HG02678 (cell line): Measurements from ENCODE around the gene COL15A1.
A peak's percentile ranks its signal among the peaks of the same experiment; 100 is the strongest.

Experiments used
- ATAC-seq: cut with Tn5 transposase; IDR thresholded peaks from one replicate; pipeline ENCODE4 v1.9.1; 2021; ENCODE audit warnings: mild to moderate bottlenecking, moderate library complexity; ENCODE audit not compliant: unreplicated experiment

COL15A1 gene

GRCh38 chr9:98992107-98992884 is 48.6 kb downstream of the COL15A1 start:
- no peak for ATAC-seq

GRCh38 chr9:98992885-98993569 is 49.3 kb downstream of the COL15A1 start:
- peak; percentile 24 for ATAC-seq

GRCh38 chr9:98993570-98993945 is 49.9 kb downstream of the COL15A1 start:
- ATAC-seq, result peak; percentile 78

GRCh38 chr9:98994172-98995058 is 50.7 kb downstream of the COL15A1 start:
- ATAC-seq, result no peak

- no peak for ATAC-seq
Observed at GRCh38 chr9:98995059-98995671, 51.5 kb downstream of the COL15A1 start.

GRCh38 chr9:98995971-98996504 is 52.3 kb downstream of the COL15A1 start:
- no peak for ATAC-seq

- ATAC-seq, result no peak
Observed at GRCh38 chr9:98997604-98998003, 53.9 kb downstream of the COL15A1 start.

GRCh38 chr9:98998441-98999151 is 54.9 kb downstream of the COL15A1 start:
- ATAC-seq, result no peak

- no peak for ATAC-seq
Observed at GRCh38 chr9:98999152-98999525, 55.4 kb downstream of the COL15A1 start.

- ATAC-seq, result no peak
Observed at GRCh38 chr9:99000476-99001395, 57.0 kb downstream of the COL15A1 start.

- ATAC-seq, result no peak
Observed at GRCh38 chr9:99001892-99002291, 58.2 kb downstream of the COL15A1 start.

- no peak for ATAC-seq
Observed at GRCh38 chr9:99002706-99003105, 59.0 kb downstream of the COL15A1 start.

- ATAC-seq, result no peak
Observed at GRCh38 chr9:99003308-99003707, 59.6 kb downstream of the COL15A1 start.

GRCh38 chr9:99004115-99004514 is 60.4 kb downstream of the COL15A1 start:
- no peak for ATAC-seq

- ATAC-seq, result no peak
Observed at GRCh38 chr9:99004717-99005460, 61.2 kb downstream of the COL15A1 start.

GRCh38 chr9:99005651-99006050 is 61.9 kb downstream of the COL15A1 start:
- ATAC-seq, result no peak

GRCh38 chr9:99006511-99006910 is 62.8 kb downstream of the COL15A1 start:
- no peak for ATAC-seq

- ATAC-seq, result no peak
Observed at GRCh38 chr9:99006979-99007378, 63.3 kb downstream of the COL15A1 start.
